PFSK-1 (cell line): ENCODE measurements around the gene PID1.

Source experiments
- POLR2AphosphoS5 ChIP-seq: IDR thresholded peaks from 2 replicates; pipeline ENCODE4 v1.6.1; 2012; ENCODE audit warnings: low read depth, mild to moderate bottlenecking, control low read depth, low read length, moderate library complexity
- TF ChIP-seq, protein P1 (sequence below), 2 experiments: IDR thresholded peaks; 2 replicates each; pipeline versions ENCODE4 v1.6.1 to v1.8.0; 2011 to 2012; ENCODE audit warnings: low read depth in 2 of 2, low read length in 2 of 2, control low read depth in 1 of 2, inconsistent platforms in 1 of 2, mild to moderate bottlenecking in 1 of 2, moderate library complexity in 1 of 2; ENCODE audit not compliant: insufficient read depth in 1 of 2

DNA sequence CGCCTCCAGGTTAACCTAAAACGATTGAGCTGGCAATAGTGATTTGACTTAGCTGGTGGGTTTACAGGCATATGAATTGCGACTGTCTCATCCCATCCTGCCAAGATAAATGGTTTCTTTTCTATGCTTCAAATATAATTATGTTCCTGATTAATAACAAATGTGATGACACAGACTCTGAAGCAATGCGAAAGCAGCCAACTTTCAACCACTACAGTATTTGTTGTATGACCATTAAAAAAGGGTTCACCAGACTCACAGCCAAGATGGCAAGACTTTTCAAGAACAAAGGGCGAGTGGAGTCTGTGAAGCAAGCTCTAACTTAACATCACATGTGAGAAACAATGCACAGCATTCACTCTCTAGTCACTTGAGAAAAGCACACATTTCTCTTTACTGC lies 186.6 kb downstream of the PID1 start:
- no peak for TF ChIP-seq POLR2AphosphoS5
- TF ChIP-seq, protein P1, sequence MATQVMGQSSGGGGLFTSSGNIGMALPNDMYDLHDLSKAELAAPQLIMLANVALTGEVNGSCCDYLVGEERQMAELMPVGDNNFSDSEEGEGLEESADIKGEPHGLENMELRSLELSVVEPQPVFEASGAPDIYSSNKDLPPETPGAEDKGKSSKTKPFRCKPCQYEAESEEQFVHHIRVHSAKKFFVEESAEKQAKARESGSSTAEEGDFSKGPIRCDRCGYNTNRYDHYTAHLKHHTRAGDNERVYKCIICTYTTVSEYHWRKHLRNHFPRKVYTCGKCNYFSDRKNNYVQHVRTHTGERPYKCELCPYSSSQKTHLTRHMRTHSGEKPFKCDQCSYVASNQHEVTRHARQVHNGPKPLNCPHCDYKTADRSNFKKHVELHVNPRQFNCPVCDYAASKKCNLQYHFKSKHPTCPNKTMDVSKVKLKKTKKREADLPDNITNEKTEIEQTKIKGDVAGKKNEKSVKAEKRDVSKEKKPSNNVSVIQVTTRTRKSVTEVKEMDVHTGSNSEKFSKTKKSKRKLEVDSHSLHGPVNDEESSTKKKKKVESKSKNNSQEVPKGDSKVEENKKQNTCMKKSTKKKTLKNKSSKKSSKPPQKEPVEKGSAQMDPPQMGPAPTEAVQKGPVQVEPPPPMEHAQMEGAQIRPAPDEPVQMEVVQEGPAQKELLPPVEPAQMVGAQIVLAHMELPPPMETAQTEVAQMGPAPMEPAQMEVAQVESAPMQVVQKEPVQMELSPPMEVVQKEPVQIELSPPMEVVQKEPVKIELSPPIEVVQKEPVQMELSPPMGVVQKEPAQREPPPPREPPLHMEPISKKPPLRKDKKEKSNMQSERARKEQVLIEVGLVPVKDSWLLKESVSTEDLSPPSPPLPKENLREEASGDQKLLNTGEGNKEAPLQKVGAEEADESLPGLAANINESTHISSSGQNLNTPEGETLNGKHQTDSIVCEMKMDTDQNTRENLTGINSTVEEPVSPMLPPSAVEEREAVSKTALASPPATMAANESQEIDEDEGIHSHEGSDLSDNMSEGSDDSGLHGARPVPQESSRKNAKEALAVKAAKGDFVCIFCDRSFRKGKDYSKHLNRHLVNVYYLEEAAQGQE (IDR thresholded peaks at IDR 0.05; ENCODE audit: insufficient read depth in 1 of 2, low read depth in 2 of 2, low read length in 2 of 2) = no peak
